Endothelial cell of umbilical vein (primary cell): ENCODE measurements around the gene CDC26. TPM values are rescaled to one million over a fixed set of nuclear protein-coding genes. Genes with fewer than 3 reads are reported as not detected.

Source experiments
- BruUV-seq: library from RNA; stranded (reverse); fragments of 400-500 nt; replicated peaks from 2 replicates; lab custom pipeline; 2021; lab: Mats Ljungman, UMichigan
- CTCF ChIA-PET: fragments of 300-600, 350-600 bp; sonication (Branson Sonifier 250); formaldehyde crosslinking; loops from one replicate; lab custom pipeline; 2021; ENCODE audit warnings: antibody characterized with exemption, inconsistent platforms; lab: Charles Lee
- POLR2A ChIA-PET: fragments of 300-600, 350-600 bp; sonication (Branson Sonifier 250); formaldehyde crosslinking; loops from one replicate; lab custom pipeline; 2021; ENCODE audit warnings: antibody characterized with exemption, inconsistent platforms; lab: Charles Lee
- DNase-seq: peaks from one replicate; pipeline ENCODE4 v3.0.0-alpha.2; 2011; ENCODE audit warnings: low read depth, low spot score
- FAIRE-seq: peaks from 2 replicates; lab custom pipeline; 2011; peaks lifted over from hg19 to GRCh38; lab: Jason Lieb, UNC
- H2AFZ ChIP-seq: 2 replicates; pipeline ENCODE4 v1.6.0; 2012; ENCODE audit warnings: low read depth, low read length, control low read depth, inconsistent platforms
- H3K27ac ChIP-seq: 2 replicates; pipeline ENCODE4 v1.5.1; 2011; ENCODE audit warnings: low read depth, mild to moderate bottlenecking, control low read depth, low read length, moderate library complexity; ENCODE audit not compliant: insufficient read depth
- H3K27me3 ChIP-seq, 2 experiments: 2 replicates each; pipeline versions ENCODE4 v1.6.0 to v1.6.1; 2011; ENCODE audit warnings: low read length in 2 of 2, mixed read lengths in 1 of 2; ENCODE audit not compliant: control insufficient read depth in 2 of 2, insufficient read depth in 2 of 2
- H3K36me3 ChIP-seq, 2 experiments: 2 replicates in 1 of 2; 3 replicates in 1 of 2; pipeline ENCODE4 v1.5.1; 2011; ENCODE audit warnings: low read length in 2 of 2, mild to moderate bottlenecking in 1 of 2, moderate library complexity in 1 of 2; ENCODE audit not compliant: control insufficient read depth in 2 of 2, insufficient read depth in 2 of 2; ENCODE audit errors: extremely low read depth in 1 of 2
- H3K4me1 ChIP-seq: 3 replicates; pipeline ENCODE4 v1.5.1; 2011; ENCODE audit warnings: mild to moderate bottlenecking, low read length; ENCODE audit not compliant: control insufficient read depth, insufficient read depth; ENCODE audit errors: extremely low read depth
- H3K4me2 ChIP-seq: 2 replicates; pipeline ENCODE4 v1.6.1; 2011; ENCODE audit warnings: low read length, control low read depth, mixed read lengths; ENCODE audit not compliant: insufficient read depth
- H3K4me3 ChIP-seq, 3 experiments: fragments of 200-600 bp in 1 of 3; sonication (generic), shearing (Covaris generic) in 1 of 3; replicated peaks in 1 of 3; 2 replicates each; pipeline ENCODE4 v1.5.1; 2011 to 2016; ENCODE audit warnings: control low read depth in 3 of 3, low read length in 3 of 3, mild to moderate bottlenecking in 2 of 3, inconsistent platforms in 1 of 3, low read depth in 1 of 3, moderate library complexity in 1 of 3; ENCODE audit not compliant: insufficient read depth in 1 of 3
- H3K79me2 ChIP-seq: 2 replicates; pipeline ENCODE4 v1.6.0; 2012; ENCODE audit warnings: low read length, inconsistent platforms; ENCODE audit not compliant: control insufficient read depth, insufficient read depth
- H3K9ac ChIP-seq: replicated peaks from 2 replicates; pipeline ENCODE3; 2011; ENCODE audit warnings: low read length, control low read depth; ENCODE audit not compliant: insufficient read depth; ENCODE audit errors: extremely low read depth
- H3K9me1 ChIP-seq: replicated peaks from 3 replicates; pipeline ENCODE4 v1.6.0; 2011; ENCODE audit warnings: mild to moderate bottlenecking, low read length; ENCODE audit not compliant: control insufficient read depth, insufficient read depth; ENCODE audit errors: extremely low read depth
- H3K9me3 ChIP-seq: replicated peaks from 2 replicates; pipeline ENCODE4 v1.5.1; 2012; ENCODE audit warnings: low read length, inconsistent platforms; ENCODE audit not compliant: control insufficient read depth, insufficient read depth
- H4K20me1 ChIP-seq: replicated peaks from 2 replicates; pipeline ENCODE3; 2011; ENCODE audit warnings: mild to moderate bottlenecking, low read length; ENCODE audit not compliant: control insufficient read depth, insufficient read depth; ENCODE audit errors: extremely low read depth
- EZH2 ChIP-seq: IDR thresholded peaks from 2 replicates; pipeline ENCODE4 v1.6.1; 2012; ENCODE audit warnings: borderline replicate concordance, low read depth, mild to moderate bottlenecking, moderate library complexity, low read length, inconsistent platforms; ENCODE audit not compliant: severe bottlenecking
- FOS ChIP-seq: IDR thresholded peaks from 2 replicates; pipeline ENCODE4 v1.6.1; 2011; ENCODE audit warnings: mild to moderate bottlenecking, low read length, moderate library complexity, borderline replicate concordance; ENCODE audit not compliant: insufficient read depth
- GATA2 ChIP-seq: IDR thresholded peaks from 2 replicates; pipeline ENCODE4 v1.7.0; 2011; ENCODE audit warnings: low read depth, mild to moderate bottlenecking, moderate library complexity, mixed read lengths, low read length; ENCODE audit not compliant: insufficient read length, insufficient read depth
- JUN ChIP-seq: IDR thresholded peaks from 2 replicates; pipeline ENCODE4 v1.6.1; 2011; ENCODE audit warnings: borderline replicate concordance, low read depth; ENCODE audit not compliant: insufficient read length, insufficient read depth
- MYC ChIP-seq: IDR thresholded peaks from one replicate; pipeline ENCODE4 v1.6.1; 2011; ENCODE audit warnings: mild to moderate bottlenecking, low read depth, low read length
- POLR2A ChIP-seq: IDR thresholded peaks from 2 replicates; pipeline ENCODE4 v1.6.1; 2012; ENCODE audit warnings: low read depth, mild to moderate bottlenecking, control low read depth, low read length
- POLR2AphosphoS5 ChIP-seq: IDR thresholded peaks from 2 replicates; pipeline ENCODE4 v1.6.1; 2012; ENCODE audit warnings: low read depth, mild to moderate bottlenecking, control low read depth, low read length, moderate library complexity; ENCODE audit not compliant: insufficient read depth
- dilution Hi-C: fragments of 300-500 bp; cut with MboI; formaldehyde crosslinking; loops from one replicate; pipeline ENCODE4 v1.15.0; 2019; ENCODE audit warnings: low sequenced_read_pairs; ENCODE audit not compliant: extremely low pct_ligation_motif_present
- intact Hi-C: fragments of 100-400 bp; cut with micrococcal nuclease; formaldehyde crosslinking; loops from one replicate; pipeline ENCODE4 v1.10.0; 2022
- polyA plus RNA-seq, 4 experiments: library from polyadenylated mRNA; depleted of rRNA in 3 of 4; stranded (reverse) in 3 of 4; unstranded in 1 of 4; fragments of >200 nt; gene quantifications; 2 replicates each; pipeline versions ENCODE4 v1.2.1 to v1.2.3, GENCODE V29; 2011 to 2012; ENCODE audit warnings: missing spikeins in 1 of 4
- total RNA-seq: library from RNA; stranded (reverse); gene quantifications from 2 replicates; pipeline ENCODE4 v1.2.3, GENCODE V29; 2021
- TF ChIP-seq, protein P1 (sequence below): IDR thresholded peaks from 2 replicates; pipeline ENCODE4 v1.6.1; 2011; ENCODE audit not compliant: insufficient read depth, insufficient read length
- TF ChIP-seq, protein P2 (sequence below), 2 donors: IDR thresholded peaks; 1 replicate in 1 of 2; 2 replicates in 1 of 2; pipeline ENCODE4 v1.5.1; 2011; ENCODE audit warnings: low read length in 2 of 2, mild to moderate bottlenecking in 2 of 2, moderate library complexity in 2 of 2, control low read depth in 1 of 2, inconsistent platforms in 1 of 2, low read depth in 1 of 2; ENCODE audit not compliant: insufficient read depth in 1 of 2; ENCODE audit errors: extremely low read depth in 1 of 2

Gene CDC26
- total and polyA plus RNA-seq, 2 donors (not counting 3 experiments of a cell fraction or from before 2014, with no cell fraction given), result 25.7 to 36.9 TPM

DNA sequence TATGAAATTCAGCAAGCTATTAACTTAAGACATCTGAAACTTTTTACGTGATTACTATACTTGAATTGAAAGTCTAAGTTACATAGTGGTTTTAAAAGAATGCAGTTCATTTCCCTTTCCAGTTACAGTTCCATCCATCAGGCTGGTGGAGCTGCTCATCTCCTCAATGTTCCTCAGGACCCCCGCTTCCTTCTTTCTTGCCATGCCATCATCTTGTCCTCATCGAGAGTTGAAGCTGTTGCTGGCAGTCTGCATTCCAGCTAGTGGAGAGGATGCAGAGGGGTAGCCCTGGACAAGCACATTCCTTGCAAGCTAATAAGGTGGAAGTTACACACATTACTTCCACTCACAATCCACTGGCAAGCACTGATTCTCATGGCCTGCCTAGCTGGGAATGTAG, 36.6 kb upstream of the CDC26 start:
- Histone ChIP-seq H3K4me1 (no peaks in the 10 kb centered on the region), H2AFZ (no peak overlapping the region), H3K9me1 (no peaks in the 10 kb centered on the region), H4K20me1 (no peaks in the 10 kb centered on the region), H3K27me3 (no peaks in the 10 kb centered on the region), H3K36me3 (no peaks in the 10 kb centered on the region), H3K9ac (no peak overlapping the region), H3K4me2 (no peak overlapping the region), H3K9me3 (no peaks in the 10 kb centered on the region), H3K79me2 (no peaks in the 10 kb centered on the region), H3K27ac (no peak overlapping the region), H3K4me3 (no peak overlapping the region)
- FAIRE-seq, result no peak
- dilution Hi-C loops (no loop called here), intact Hi-C loops (no loop called here)
- DNase-seq, result no peak
- BruUV-seq, result no TSS peak
- POLR2A ChIA-PET, result no interaction called here
- CTCF ChIA-PET, result interaction anchor here (1.4 to 4.2 kb wide), 3 partner anchors 24 to 346 kb away, joined by 4 to 14 read pairs (median 14); no protein-coding TSS in a partner anchor
- TF ChIP-seq MYC, result no peak
- no peak for TF ChIP-seq FOS
- no peak for TF ChIP-seq POLR2AphosphoS5
- TF ChIP-seq, protein P1, sequence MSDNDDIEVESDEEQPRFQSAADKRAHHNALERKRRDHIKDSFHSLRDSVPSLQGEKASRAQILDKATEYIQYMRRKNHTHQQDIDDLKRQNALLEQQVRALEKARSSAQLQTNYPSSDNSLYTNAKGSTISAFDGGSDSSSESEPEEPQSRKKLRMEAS, result no peak
- TF ChIP-seq JUN, result no peak
- no peak for TF ChIP-seq EZH2
- TF ChIP-seq POLR2A, result no peak
- no peak for TF ChIP-seq GATA2
- TF ChIP-seq, protein P2, sequence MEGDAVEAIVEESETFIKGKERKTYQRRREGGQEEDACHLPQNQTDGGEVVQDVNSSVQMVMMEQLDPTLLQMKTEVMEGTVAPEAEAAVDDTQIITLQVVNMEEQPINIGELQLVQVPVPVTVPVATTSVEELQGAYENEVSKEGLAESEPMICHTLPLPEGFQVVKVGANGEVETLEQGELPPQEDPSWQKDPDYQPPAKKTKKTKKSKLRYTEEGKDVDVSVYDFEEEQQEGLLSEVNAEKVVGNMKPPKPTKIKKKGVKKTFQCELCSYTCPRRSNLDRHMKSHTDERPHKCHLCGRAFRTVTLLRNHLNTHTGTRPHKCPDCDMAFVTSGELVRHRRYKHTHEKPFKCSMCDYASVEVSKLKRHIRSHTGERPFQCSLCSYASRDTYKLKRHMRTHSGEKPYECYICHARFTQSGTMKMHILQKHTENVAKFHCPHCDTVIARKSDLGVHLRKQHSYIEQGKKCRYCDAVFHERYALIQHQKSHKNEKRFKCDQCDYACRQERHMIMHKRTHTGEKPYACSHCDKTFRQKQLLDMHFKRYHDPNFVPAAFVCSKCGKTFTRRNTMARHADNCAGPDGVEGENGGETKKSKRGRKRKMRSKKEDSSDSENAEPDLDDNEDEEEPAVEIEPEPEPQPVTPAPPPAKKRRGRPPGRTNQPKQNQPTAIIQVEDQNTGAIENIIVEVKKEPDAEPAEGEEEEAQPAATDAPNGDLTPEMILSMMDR (IDR thresholded peaks at IDR 0.05; ENCODE audit: extremely low read depth in 1 of 2, insufficient read depth in 1 of 2, low read depth in 1 of 2, low read length in 2 of 2), result no peak
